H1 (cell line): ENCODE data around the gene TRAF6. TPM values are rescaled to one million over a fixed set of nuclear protein-coding genes. Genes with fewer than 3 reads are reported as not detected.

Experiments
- CTCF ChIA-PET: fragments of 300-600 bp; sonication (Branson Sonifier 250); formaldehyde crosslinking; loops from one replicate; lab custom pipeline; 2021; ENCODE audit not compliant: partially characterized antibody; lab: Charles Lee
- POLR2A ChIA-PET: fragments of 300-600 bp; sonication (Branson Sonifier 250); formaldehyde crosslinking; loops from one replicate; lab custom pipeline; 2021; ENCODE audit warnings: inconsistent platforms; ENCODE audit not compliant: partially characterized antibody; lab: Charles Lee
- DNase-seq, 2 experiments: peaks; one replicate each; pipeline versions ENCODE4 v3.0.0 to v3.0.0-alpha.2; 2010 to 2022; ENCODE audit warnings: low spot score in 2 of 2, low read depth in 1 of 2, mixed read lengths in 1 of 2
- FAIRE-seq: peaks from 2 replicates; lab custom pipeline; 2011; peaks lifted over from hg19 to GRCh38; lab: Jason Lieb, UNC
- H2AFZ ChIP-seq: 2 replicates; pipeline ENCODE4 v1.8.1; 2012; ENCODE audit warnings: low read length, inconsistent platforms
- H2AK5ac ChIP-seq: 2 replicates; pipeline ENCODE4 v1.6.1; 2013; ENCODE audit warnings: low read depth, low read length
- H2BK120ac ChIP-seq: replicated peaks from 2 replicates; pipeline ENCODE3; 2013; ENCODE audit warnings: low read depth, low read length, inconsistent platforms
- H2BK12ac ChIP-seq: 2 replicates; pipeline ENCODE4 v1.6.1; 2013; ENCODE audit warnings: low read depth, low read length
- H2BK15ac ChIP-seq: 2 replicates; pipeline ENCODE4 v1.6.1; 2013; ENCODE audit warnings: low read length
- H2BK20ac ChIP-seq: 2 replicates; pipeline ENCODE4 v1.6.1; 2013; ENCODE audit warnings: low read length
- H2BK5ac ChIP-seq: 2 replicates; pipeline ENCODE4 v1.6.1; 2013; ENCODE audit warnings: low read depth, low read length
- H3K14ac ChIP-seq: 2 replicates; pipeline ENCODE4 v1.6.1; 2013; ENCODE audit warnings: inconsistent platforms; ENCODE audit not compliant: insufficient read length
- H3K18ac ChIP-seq: 2 replicates; pipeline ENCODE4 v1.6.1; 2013; ENCODE audit warnings: low read length; ENCODE audit errors: extremely low read depth
- H3K23ac ChIP-seq: 2 replicates; pipeline ENCODE4 v1.6.1; 2013; ENCODE audit warnings: inconsistent platforms; ENCODE audit not compliant: insufficient read length
- H3K23me2 ChIP-seq: 2 replicates; pipeline ENCODE4 v1.6.1; 2013; ENCODE audit warnings: low read depth, low read length
- H3K27ac ChIP-seq: 2 replicates; pipeline ENCODE4 v1.6.1; 2011; ENCODE audit warnings: low read depth, low read length, inconsistent platforms
- H3K27me3 ChIP-seq, 4 experiments: replicated peaks in 1 of 4; 1 replicate in 1 of 4; 2 replicates in 3 of 4; pipeline versions ENCODE4 v1.6.1 to v1.8.1; 2011 to 2013; ENCODE audit warnings: low read length in 3 of 4, mild to moderate bottlenecking in 3 of 4, inconsistent platforms in 2 of 4, mixed read lengths in 2 of 4, moderate library complexity in 1 of 4; ENCODE audit not compliant: control insufficient read depth in 3 of 4, insufficient read depth in 3 of 4; ENCODE audit errors: extremely low read depth in 1 of 4
- H3K36me3 ChIP-seq, 4 experiments: 2 replicates each; pipeline versions ENCODE4 v1.6.1 to v1.8.1; 2011 to 2013; ENCODE audit warnings: mild to moderate bottlenecking in 4 of 4, low read length in 3 of 4, moderate library complexity in 2 of 4, control low read depth in 1 of 4, inconsistent platforms in 1 of 4; ENCODE audit not compliant: insufficient read depth in 4 of 4, control insufficient read depth in 2 of 4
- H3K4ac ChIP-seq: replicated peaks from 2 replicates; pipeline ENCODE3; 2013; ENCODE audit warnings: low read length, low read depth, mixed read lengths, inconsistent platforms; ENCODE audit not compliant: insufficient read length
- H3K4me1 ChIP-seq, 4 experiments: replicated peaks in 1 of 4; 1 replicate in 1 of 4; 2 replicates in 3 of 4; pipeline versions ENCODE4 v1.6.1 to v1.8.1; 2011 to 2013; ENCODE audit warnings: low read length in 3 of 4, inconsistent platforms in 2 of 4, mixed read lengths in 1 of 4; ENCODE audit not compliant: insufficient read depth in 4 of 4, control insufficient read depth in 3 of 4
- H3K4me2 ChIP-seq, 2 experiments: 2 replicates each; pipeline versions ENCODE4 v1.6.1 to v1.8.1; 2011 to 2013; ENCODE audit warnings: low read depth in 2 of 2, low read length in 2 of 2, control low read depth in 1 of 2, inconsistent platforms in 1 of 2, mild to moderate bottlenecking in 1 of 2; ENCODE audit not compliant: insufficient read depth in 1 of 2
- H3K4me3 ChIP-seq, 4 experiments: fragments of 200-600, 300-600 bp in 1 of 4; sonication (generic), shearing (Covaris generic), sonication (Bioruptor Twin) in 1 of 4; 2 replicates each; pipeline versions ENCODE4 v1.5.1 to v1.8.1; 2011 to 2016; ENCODE audit warnings: low read length in 4 of 4, low read depth in 3 of 4, control low read depth in 2 of 4, inconsistent platforms in 2 of 4, mild to moderate bottlenecking in 2 of 4, mixed read lengths in 1 of 4, moderate library complexity in 1 of 4; ENCODE audit not compliant: insufficient read depth in 2 of 4; ENCODE audit errors: extremely low read depth in 1 of 4
- H3K56ac ChIP-seq: replicated peaks from 2 replicates; pipeline ENCODE3; 2013; ENCODE audit warnings: low read depth, mild to moderate bottlenecking, mixed read lengths, low read length, inconsistent platforms; ENCODE audit not compliant: insufficient read length
- H3K79me1 ChIP-seq: 2 replicates; pipeline ENCODE4 v1.6.1; 2013; ENCODE audit warnings: low read depth, low read length, control low read depth
- H3K79me2 ChIP-seq, 2 experiments: 2 replicates each; pipeline versions ENCODE4 v1.6.1 to v1.8.1; 2012 to 2013; ENCODE audit warnings: low read length in 2 of 2, mild to moderate bottlenecking in 2 of 2, inconsistent platforms in 1 of 2; ENCODE audit not compliant: insufficient read depth in 2 of 2, control insufficient read depth in 1 of 2
- H3K9ac ChIP-seq, 4 experiments: replicated peaks in 1 of 4; 1 replicate in 1 of 4; 2 replicates in 3 of 4; pipeline versions ENCODE4 v1.6.1 to v1.8.1; 2011 to 2013; ENCODE audit warnings: low read depth in 3 of 4, low read length in 3 of 4, control low read depth in 2 of 4, mild to moderate bottlenecking in 2 of 4, moderate library complexity in 2 of 4, inconsistent platforms in 1 of 4; ENCODE audit errors: extremely low read depth in 1 of 4
- H3K9me3 ChIP-seq, 2 experiments: 2 replicates each; pipeline versions ENCODE4 v1.6.1 to v1.8.1; 2012 to 2013; ENCODE audit warnings: mild to moderate bottlenecking in 2 of 2, moderate library complexity in 2 of 2, control low read depth in 1 of 2, inconsistent platforms in 1 of 2, low read depth in 1 of 2, low read length in 1 of 2, mixed read lengths in 1 of 2; ENCODE audit not compliant: insufficient read depth in 2 of 2
- H4K20me1 ChIP-seq, 2 experiments: replicated peaks in 1 of 2; 2 replicates each; pipeline versions ENCODE3 to v1.8.1; 2011 to 2013; ENCODE audit warnings: inconsistent platforms in 2 of 2, low read length in 2 of 2, mild to moderate bottlenecking in 1 of 2; ENCODE audit not compliant: insufficient read depth in 2 of 2, control insufficient read depth in 1 of 2
- H4K5ac ChIP-seq: 2 replicates; pipeline ENCODE4 v1.6.1; 2013; ENCODE audit warnings: low read length, low read depth, mixed read lengths, inconsistent platforms; ENCODE audit not compliant: insufficient read length
- H4K8ac ChIP-seq: 2 replicates; pipeline ENCODE4 v1.8.0; 2013; ENCODE audit warnings: mild to moderate bottlenecking, moderate library complexity, low read length, inconsistent platforms; ENCODE audit not compliant: insufficient read depth; ENCODE audit errors: extremely low read depth
- H4K91ac ChIP-seq: replicated peaks from 2 replicates; pipeline ENCODE3; 2013; ENCODE audit warnings: low read length, mixed read lengths, inconsistent platforms; ENCODE audit not compliant: insufficient read length
- CEBPB ChIP-seq: IDR thresholded peaks from 2 replicates; pipeline ENCODE4 v1.6.1; 2012; ENCODE audit warnings: low read depth, low read length
- CHD2 ChIP-seq: IDR thresholded peaks from 2 replicates; pipeline ENCODE4 v1.6.1; 2012; ENCODE audit warnings: low read length, improper control_type of control experiment
- RXRA ChIP-seq: IDR thresholded peaks from 2 replicates; pipeline ENCODE4 v1.6.1; 2011; ENCODE audit warnings: low read depth, mild to moderate bottlenecking, low read length, moderate library complexity; ENCODE audit not compliant: insufficient read depth
- TEAD4 ChIP-seq: IDR thresholded peaks from 2 replicates; pipeline ENCODE4 v1.6.1; 2012; ENCODE audit warnings: low read depth, low read length, inconsistent platforms, mixed read lengths
- WGBS, 2 experiments: shearing (Covaris generic) in 1 of 2; methylation state at CpG; one replicate each; pipeline versions ENCODE4 v1.1.6 to v1.1.7; 2013 to 2015; ENCODE audit warnings: low lambda C conversion rate in 2 of 2, mixed read lengths in 2 of 2, inconsistent platforms in 1 of 2, low coverage in 1 of 2, missing lambda C conversion rate in 1 of 2; ENCODE audit not compliant: insufficient replicate concordance in 2 of 2, insufficient coverage in 1 of 2, insufficient read length in 1 of 2; ENCODE audit errors: extremely low coverage in 1 of 2, missing lambda C conversion rate in 1 of 2; 5-methylcytosine and 5-hydroxymethylcytosine counted together
- polyA plus RNA-seq, 7 experiments: library from polyadenylated mRNA; depleted of rRNA in 3 of 7; stranded (reverse) in 5 of 7; unstranded in 2 of 7; fragments of >200 nt in 5 of 7; fragments of 200-250 nt in 2 of 7; gene quantifications; 1 replicate in 5 of 7; 2 replicates in 1 of 7; 4 replicates in 1 of 7; pipeline versions ENCODE4 v1.2.1 to v1.2.3, GENCODE V29; 2011 to 2013; ENCODE audit warnings: missing spikeins in 2 of 7, mixed read lengths in 2 of 7
- total RNA-seq: library from RNA; stranded (reverse); fragmentation: NEBNext Ultra II Directional; extraction: Animal tissue kit (Norgen Biotek cat#: 25700); gene quantifications from 2 replicates; pipeline ENCODE4 v1.2.1, GENCODE V29; 2021

TRAF6 gene
- total and polyA plus RNA-seq, 2 of the 8 experiments (the other 6 are each of a cell fraction or from before 2014, with no cell fraction given) = 4.6 to 8.8 TPM

GRCh38 chr11:36447514-36447913, 62.6 kb downstream of the TRAF6 start:
- CTCF ChIA-PET = interaction anchor here (0.5 to 1.8 kb wide), 3 partner anchors 17 to 147 kb away, joined by 3 to 4 read pairs (median 3); no protein-coding TSS in a partner anchor

More at GRCh38 chr11:36447514-36447913, 62.6 kb downstream of the TRAF6 start:
- H3K79me1 ChIP-seq = no peaks in the 10 kb centered on the region
- no peaks in the 10 kb centered on the region for H3K27me3 ChIP-seq
- H3K4ac ChIP-seq = no peak overlapping the region
- TF ChIP-seq TEAD4 = peak; percentile 77
- peak; percentile 76 for TF ChIP-seq CEBPB
- 0 out of 2 replicates have a peak, but pooled peaks have one; percentile 33 for TF ChIP-seq RXRA
- TF ChIP-seq CHD2 = no peak
- no peak overlapping the region for H2BK15ac ChIP-seq
- no peak overlapping the region for H4K91ac ChIP-seq
- H3K36me3 ChIP-seq = peaks cover 0 to 5% (median under 1%) of the 10 kb centered on the region in 4 experiments; a peak in 2 of 8 replicates
- H3K4me1 ChIP-seq = no peaks in the 10 kb centered on the region
- no peak overlapping the region for H3K23ac ChIP-seq
- H3K27ac ChIP-seq = no peak overlapping the region
- H3K18ac ChIP-seq = no peak overlapping the region
- POLR2A ChIA-PET = no interaction called here
- H3K79me2 ChIP-seq = no peaks in the 10 kb centered on the region
- no peaks in the 10 kb centered on the region for H3K9me3 ChIP-seq
- H2AK5ac ChIP-seq = no peak overlapping the region
- no peak overlapping the region for H2BK120ac ChIP-seq
- no peak overlapping the region for H2BK5ac ChIP-seq
- no peak overlapping the region for H4K5ac ChIP-seq
- H2AFZ ChIP-seq = no peak overlapping the region
- no peaks in the 10 kb centered on the region for H4K20me1 ChIP-seq
- H4K8ac ChIP-seq = no peak overlapping the region
- H3K4me2 ChIP-seq = no peak overlapping the region
- no peak for DNase-seq
- no peak overlapping the region for H3K4me3 ChIP-seq
- H3K9ac ChIP-seq = no peak overlapping the region
- H2BK20ac ChIP-seq = no peak overlapping the region
- no peak overlapping the region for H3K56ac ChIP-seq
- no peak for FAIRE-seq
- WGBS, 2 experiments = 65% methylated on average over 2 of the region's 2 CpGs; no CpG with 5 or more reads in 1 of the 2 experiments
- H3K23me2 ChIP-seq = no peaks in the 10 kb centered on the region
- H2BK12ac ChIP-seq = no peak overlapping the region
- H3K14ac ChIP-seq = no peak overlapping the region
